ENCODE results near the gene NME3. TPM values are rescaled to one million over a fixed set of nuclear protein-coding genes. Genes with fewer than 3 reads are reported as not detected.

Gene NME3
- total RNA-seq (10 to 100 TPM; 33.0 to 62.8 TPM), polyA plus RNA-seq (100 to 1,000 TPM in 1 of 2 donors, 10 to 100 TPM in 1; 61.0 to 379 TPM)
- long read RNA-seq, donor 1, transcript NME3-201 (5 exons, 1,069 nt), result major isoform, 10 of 16 reads
- long read RNA-seq, donor 1, partial matches to known transcripts, result 0 of 16 reads
- long read RNA-seq, donor 1, other reads (novel, unspliced or antisense), result 4 of 16 reads
- long read RNA-seq, donor 2, transcript NME3-201 (5 exons, 1,069 nt), result major isoform, 10 of 23 reads
- long read RNA-seq, donor 2, partial matches to known transcripts, result 1 of 23 reads
- long read RNA-seq, donor 2, other reads (novel, unspliced or antisense), result 3 of 23 reads

DNA sequence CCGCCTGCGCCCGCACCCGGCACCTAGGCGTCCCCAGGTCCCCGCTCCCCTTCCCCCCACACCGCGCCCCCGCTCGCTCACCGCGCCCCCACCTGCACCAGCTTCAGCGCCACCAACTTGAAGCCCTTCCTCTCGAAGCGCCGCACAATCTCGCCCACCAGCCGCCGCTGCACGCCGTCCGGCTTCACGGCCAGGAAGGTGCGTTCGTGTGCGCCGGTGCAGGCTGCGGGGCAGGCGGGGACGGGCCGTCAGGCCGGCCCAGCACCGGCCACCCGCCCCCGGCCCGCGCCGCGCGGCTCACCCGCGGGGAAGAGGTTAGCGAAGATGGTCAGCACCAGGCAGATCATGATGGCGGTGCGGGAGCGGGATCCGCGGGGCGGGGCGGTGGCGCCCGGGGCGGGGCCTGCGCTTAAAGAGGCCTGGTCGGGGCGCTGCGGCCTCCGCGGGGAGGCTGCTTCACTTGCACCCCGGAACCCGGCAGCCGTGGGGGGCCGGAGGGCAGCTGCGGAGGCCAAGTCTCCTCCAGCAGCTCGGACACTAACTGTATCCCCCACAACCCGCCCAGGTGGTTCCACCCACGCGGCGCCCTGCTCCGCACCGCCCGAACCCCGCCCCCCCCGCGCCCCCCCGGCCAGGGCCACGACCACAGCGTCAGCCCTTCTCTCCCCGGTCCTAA, at the start of gene NME3:
Gene NME3 (minus strand): TSS at position 356 of the 676 bp plus-strand sequence. CDS start 9 bp downstream, at position 347.
- peak; percentile 66 for ATAC-seq (ENCODE audit: low FRiP score)
- H3K27me3 ChIP-seq (ENCODE audit: control insufficient read depth in 1 of 2, insufficient read depth in 2 of 2, low read length in 1 of 2), result no peaks in the 10 kb centered on the region
- peak; percentile 89 to 94 for DNase-seq
- no peaks in the 10 kb centered on the region for H3K4me1 ChIP-seq (ENCODE audit: control insufficient read depth in 1 of 2, insufficient read depth in 2 of 2, low read length in 2 of 2)
- H3K36me3 ChIP-seq (ENCODE audit: control insufficient read depth in 1 of 2, insufficient read depth in 2 of 2, low read length in 1 of 2), result no peaks in the 10 kb centered on the region
- intact Hi-C loops (cut with DNase I), result loop anchor here in 1 of 2 donors (5.0 kb wide), 1 partner anchor 64 kb away; the partner anchor contains the start of gene MAPK8IP3
- peak within 1 kb of the TSS in 1 of 2 donors; percentile 45 for H3K27ac ChIP-seq (ENCODE audit: low read depth in 1 of 2, low read length in 2 of 2)
- peak within 1 kb of the TSS; percentile 80 to 86 for H3K4me3 ChIP-seq (ENCODE audit: low read length in 2 of 2)
- no peaks in the 10 kb centered on the region for H3K9me3 ChIP-seq (ENCODE audit: control insufficient read depth, low read length)
- WGBS, 2 donors, result 1% methylated on average over 49 to 79 of the region's 79 CpGs

DNA sequence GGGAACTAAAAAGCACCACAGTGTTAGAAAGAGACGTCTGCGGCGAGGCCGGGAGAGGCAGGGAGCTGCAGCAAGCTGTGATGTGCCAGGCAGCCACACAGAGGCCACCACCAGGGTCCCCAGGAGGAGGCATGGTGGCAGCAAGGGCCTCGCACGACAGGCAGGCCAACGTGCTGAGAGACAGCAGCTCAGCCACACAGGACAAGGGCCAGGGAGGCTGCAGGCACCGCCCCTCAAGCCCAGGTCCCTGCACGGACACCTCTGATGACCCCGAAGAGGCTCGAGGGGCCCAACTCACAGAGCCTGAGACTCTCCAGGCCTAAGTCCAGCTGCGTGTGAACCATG, 49.6 kb upstream of the NME3 start:
- no peaks in the 10 kb centered on the region for H3K9me3 ChIP-seq (ENCODE audit: control insufficient read depth, low read length)
- 87 to 90% methylated on average over 12 of the region's 12 CpGs for WGBS, 2 donors
- intact Hi-C loops (cut with DNase I), result no loop called here
- ATAC-seq (ENCODE audit: low FRiP score), result no peak
- H3K27me3 ChIP-seq (ENCODE audit: control insufficient read depth in 1 of 2, insufficient read depth in 2 of 2, low read length in 1 of 2), result no peaks in the 10 kb centered on the region
- H3K27ac ChIP-seq (ENCODE audit: low read depth in 1 of 2, low read length in 2 of 2), result no peak overlapping the region
- no peak overlapping the region for H3K4me3 ChIP-seq (ENCODE audit: low read length in 2 of 2)
- peaks cover 0 to 6% of the 10 kb centered on the region in 2 donors for H3K36me3 ChIP-seq (ENCODE audit: control insufficient read depth in 1 of 2, insufficient read depth in 2 of 2, low read length in 1 of 2)
- DNase-seq, result no peak
- no peaks in the 10 kb centered on the region for H3K4me1 ChIP-seq (ENCODE audit: control insufficient read depth in 1 of 2, insufficient read depth in 2 of 2, low read length in 2 of 2)

DNA sequence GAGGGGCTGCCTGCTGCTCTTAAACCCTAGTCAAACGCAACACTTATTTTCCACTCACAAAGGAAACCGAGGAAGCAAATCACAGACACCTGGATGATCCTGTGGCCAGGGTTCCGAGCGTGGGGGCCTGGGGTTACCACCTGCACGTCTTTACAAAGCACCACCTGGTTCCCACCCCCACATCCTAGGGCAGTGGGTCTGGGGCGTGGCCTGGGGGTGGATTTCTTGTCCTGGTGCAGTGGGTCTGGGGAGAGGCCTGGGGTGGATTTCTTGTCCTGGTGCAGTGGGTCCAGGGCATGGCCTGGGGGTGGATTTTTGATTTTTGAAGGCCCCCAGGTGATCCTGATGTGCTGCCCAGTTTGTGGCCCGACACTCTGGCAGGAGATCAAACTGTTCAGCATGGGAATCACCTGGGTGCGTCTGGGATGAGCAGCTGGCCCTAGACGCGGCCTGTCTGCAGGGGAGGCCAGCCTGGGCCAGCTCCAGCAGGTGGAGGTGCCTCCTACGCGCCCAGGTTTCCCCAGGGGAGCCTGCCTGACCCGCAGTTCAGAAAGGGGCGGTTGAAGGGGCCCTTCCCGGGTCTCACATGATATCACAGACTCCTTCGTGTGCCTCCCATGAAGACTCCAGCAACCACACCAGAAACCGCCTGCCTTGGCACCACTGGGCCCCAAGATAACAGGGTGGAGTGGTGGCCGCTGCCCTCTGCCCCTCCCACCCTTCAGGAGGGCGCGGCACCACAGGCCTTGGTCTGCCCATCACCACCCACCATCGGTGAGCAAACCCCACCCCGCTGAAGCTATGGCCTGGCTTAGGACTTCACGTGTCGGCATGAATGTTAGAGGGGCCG, 49.0 kb upstream of the NME3 start:
- no peaks in the 10 kb centered on the region for H3K9me3 ChIP-seq (ENCODE audit: control insufficient read depth, low read length)
- peaks cover 0 to 6% of the 10 kb centered on the region in 2 donors for H3K36me3 ChIP-seq (ENCODE audit: control insufficient read depth in 1 of 2, insufficient read depth in 2 of 2, low read length in 1 of 2)
- H3K4me1 ChIP-seq (ENCODE audit: control insufficient read depth in 1 of 2, insufficient read depth in 2 of 2, low read length in 2 of 2), result no peaks in the 10 kb centered on the region
- H3K4me3 ChIP-seq (ENCODE audit: low read length in 2 of 2), result no peak overlapping the region
- intact Hi-C loops (cut with DNase I), result no loop called here
- WGBS, 2 donors, result 90 to 91% methylated on average over 24 to 25 of the region's 25 CpGs
- no peak overlapping the region for H3K27ac ChIP-seq (ENCODE audit: low read depth in 1 of 2, low read length in 2 of 2)
- no peaks in the 10 kb centered on the region for H3K27me3 ChIP-seq (ENCODE audit: control insufficient read depth in 1 of 2, insufficient read depth in 2 of 2, low read length in 1 of 2)
- no peak for DNase-seq
- no peak for ATAC-seq (ENCODE audit: low FRiP score)

GRCh38 chr16:1819611-1820010, 48.3 kb upstream of the NME3 start:
- no peaks in the 10 kb centered on the region for H3K27me3 ChIP-seq (ENCODE audit: control insufficient read depth in 1 of 2, insufficient read depth in 2 of 2, low read length in 1 of 2)
- ATAC-seq (ENCODE audit: low FRiP score) (no peak), DNase-seq (no peak)
- no peaks in the 10 kb centered on the region for H3K9me3 ChIP-seq (ENCODE audit: control insufficient read depth, low read length)
- H3K27ac ChIP-seq (ENCODE audit: low read depth in 1 of 2, low read length in 2 of 2), result no peak overlapping the region
- intact Hi-C loops (cut with DNase I), result no loop called here
- peaks cover 0 to 6% of the 10 kb centered on the region in 2 donors for H3K36me3 ChIP-seq (ENCODE audit: control insufficient read depth in 1 of 2, insufficient read depth in 2 of 2, low read length in 1 of 2)
- H3K4me1 ChIP-seq (ENCODE audit: control insufficient read depth in 1 of 2, insufficient read depth in 2 of 2, low read length in 2 of 2), result no peaks in the 10 kb centered on the region
- 91% methylated on average over 15 of the region's 15 CpGs for WGBS, 2 donors
- no peak overlapping the region for H3K4me3 ChIP-seq (ENCODE audit: low read length in 2 of 2)

DNA sequence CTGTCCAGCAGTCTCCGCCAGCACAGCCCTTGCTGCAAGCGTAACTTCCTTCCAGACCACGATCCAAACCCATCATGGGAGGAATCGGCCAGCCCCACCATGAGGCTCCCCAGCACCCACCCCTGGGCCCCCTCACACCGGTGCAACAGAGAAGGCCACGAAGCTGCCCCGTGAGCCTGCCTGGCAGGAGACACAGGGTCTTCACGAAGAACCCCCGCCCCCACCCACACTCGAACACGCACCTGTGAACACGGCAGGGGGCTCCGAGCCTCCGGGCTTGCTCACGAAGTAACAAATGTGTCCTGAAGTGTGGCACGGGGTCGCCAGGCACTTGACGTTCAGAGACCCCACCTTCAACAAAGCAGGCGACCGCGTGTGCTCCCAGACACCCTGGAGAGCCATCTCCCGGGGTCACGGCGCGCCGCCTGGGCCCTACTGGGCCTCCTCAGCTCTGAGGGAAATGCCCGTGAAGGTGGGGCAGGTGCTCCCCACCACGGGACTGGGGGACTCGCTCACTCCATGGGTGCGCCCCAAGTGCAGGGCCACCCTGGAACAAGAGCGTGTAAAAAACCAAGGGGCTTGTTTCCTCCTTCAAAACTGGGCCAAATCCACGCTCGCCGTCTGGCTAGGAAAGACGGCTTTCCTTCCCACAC, 47.7 kb upstream of the NME3 start:
- no peaks in the 10 kb centered on the region for H3K4me1 ChIP-seq (ENCODE audit: control insufficient read depth in 1 of 2, insufficient read depth in 2 of 2, low read length in 2 of 2)
- ATAC-seq (ENCODE audit: low FRiP score), result no peak
- H3K9me3 ChIP-seq (ENCODE audit: control insufficient read depth, low read length), result no peaks in the 10 kb centered on the region
- DNase-seq, result no peak
- WGBS, 2 donors, result 93% methylated on average over 35 of the region's 35 CpGs
- intact Hi-C loops (cut with DNase I), result no loop called here
- H3K36me3 ChIP-seq (ENCODE audit: control insufficient read depth in 1 of 2, insufficient read depth in 2 of 2, low read length in 1 of 2), result peaks cover 0 to 6% of the 10 kb centered on the region in 2 donors
- no peak overlapping the region for H3K4me3 ChIP-seq (ENCODE audit: low read length in 2 of 2)
- H3K27ac ChIP-seq (ENCODE audit: low read depth in 1 of 2, low read length in 2 of 2), result no peak overlapping the region
- H3K27me3 ChIP-seq (ENCODE audit: control insufficient read depth in 1 of 2, insufficient read depth in 2 of 2, low read length in 1 of 2), result no peaks in the 10 kb centered on the region

- Histone ChIP-seq H3K9me3 (ENCODE audit: control insufficient read depth, low read length) (no peaks in the 10 kb centered on the region), H3K27ac (ENCODE audit: low read depth in 1 of 2, low read length in 2 of 2) (no peak overlapping the region), H3K4me1 (ENCODE audit: control insufficient read depth in 1 of 2, insufficient read depth in 2 of 2, low read length in 2 of 2) (no peaks in the 10 kb centered on the region), H3K27me3 (ENCODE audit: control insufficient read depth in 1 of 2, insufficient read depth in 2 of 2, low read length in 1 of 2) (no peaks in the 10 kb centered on the region), H3K4me3 (ENCODE audit: low read length in 2 of 2) (no peak overlapping the region), H3K36me3 (ENCODE audit: control insufficient read depth in 1 of 2, insufficient read depth in 2 of 2, low read length in 1 of 2) (peaks cover 0 to 6% of the 10 kb centered on the region in 2 donors)
- intact Hi-C loops (cut with DNase I), result no loop called here
- no peak for DNase-seq
- no peak for ATAC-seq (ENCODE audit: low FRiP score)
- WGBS, 2 donors, result 94 to 95% methylated on average over 23 to 27 of the region's 27 CpGs
Measured at GRCh38 chr16:1818204-1818872, 47.0 kb upstream of the NME3 start.

- Histone ChIP-seq H3K36me3 (ENCODE audit: control insufficient read depth in 1 of 2, insufficient read depth in 2 of 2, low read length in 1 of 2) (peaks cover 0 to 6% of the 10 kb centered on the region in 2 donors), H3K4me3 (ENCODE audit: low read length in 2 of 2) (no peak overlapping the region), H3K4me1 (ENCODE audit: control insufficient read depth in 1 of 2, insufficient read depth in 2 of 2, low read length in 2 of 2) (no peaks in the 10 kb centered on the region), H3K27ac (ENCODE audit: low read depth in 1 of 2, low read length in 2 of 2) (no peak overlapping the region), H3K27me3 (ENCODE audit: control insufficient read depth in 1 of 2, insufficient read depth in 2 of 2, low read length in 1 of 2) (no peaks in the 10 kb centered on the region), H3K9me3 (ENCODE audit: control insufficient read depth, low read length) (no peaks in the 10 kb centered on the region)
- DNase-seq, result no peak
- no peak for ATAC-seq (ENCODE audit: low FRiP score)
- 87 to 91% methylated on average over 17 of the region's 17 CpGs for WGBS, 2 donors
- intact Hi-C loops (cut with DNase I), result no loop called here
Measured at GRCh38 chr16:1817716-1818115, 46.4 kb upstream of the NME3 start.

GRCh38 chr16:1817276-1817589, 45.9 kb upstream of the NME3 start:
- DNase-seq, result peak in 1 of 2 donors; percentile 47
- H3K9me3 ChIP-seq (ENCODE audit: control insufficient read depth, low read length), result no peaks in the 10 kb centered on the region
- 93 to 96% methylated on average over 9 of the region's 9 CpGs for WGBS, 2 donors
- no peak overlapping the region for H3K4me3 ChIP-seq (ENCODE audit: low read length in 2 of 2)
- peaks cover 0 to 6% of the 10 kb centered on the region in 2 donors for H3K36me3 ChIP-seq (ENCODE audit: control insufficient read depth in 1 of 2, insufficient read depth in 2 of 2, low read length in 1 of 2)
- no peaks in the 10 kb centered on the region for H3K4me1 ChIP-seq (ENCODE audit: control insufficient read depth in 1 of 2, insufficient read depth in 2 of 2, low read length in 2 of 2)
- intact Hi-C loops (cut with DNase I), result no loop called here
- no peak overlapping the region for H3K27ac ChIP-seq (ENCODE audit: low read depth in 1 of 2, low read length in 2 of 2)
- H3K27me3 ChIP-seq (ENCODE audit: control insufficient read depth in 1 of 2, insufficient read depth in 2 of 2, low read length in 1 of 2), result no peaks in the 10 kb centered on the region
- no peak for ATAC-seq (ENCODE audit: low FRiP score)
